Measurements from ENCODE around the gene RPS8. TPM values are rescaled to one million over a fixed set of nuclear protein-coding genes. Genes with fewer than 3 reads are reported as not detected.
"Not testable (repeated sequence)": the region's sequence is repeated elsewhere in the genome, so short reads cannot be mapped to it uniquely, and the experiment has no call there.

The RPS8 gene
- total and polyA plus RNA-seq, 8 donors: 322 to 3,429 (median 2,146) TPM

- Histone ChIP-seq H3K9me3 (no peaks in the 10 kb centered on the region), H3K27me3 (no peaks in the 10 kb centered on the region), H3K36me3 (peaks cover 0 to 6% (median 3%) of the 10 kb centered on the region in 4 donors), H3K4me3 (no peak overlapping the region), H3K27ac (peak overlapping the region in 4 of 5 donors; percentile 93 to 99 (median 98)), H3K4me1 (peaks cover 60 to 88% (median 75%) of the 10 kb centered on the region in 4 donors)
- 76 to 89% (median 85%) methylated on average over 8 of the region's 8 CpGs for WGBS, 5 donors
- TF ChIP-seq POLR2AphosphoS5 (IDR thresholded peaks at IDR 0.05) (no peak), CTCF (IDR thresholded peaks at IDR 0.05) (no peak), EP300 (IDR thresholded peaks at IDR 0.05) (no peak), POLR2A (IDR thresholded peaks at IDR 0.05) (no peak)
- DNase-seq: no peak
- intact Hi-C loops (cut with DNase I; ENCODE audit: low total_unique reads): no loop called here
Observed at GRCh38 chr1:44811234-44811633, 35.9 kb downstream of the RPS8 start.

GRCh38 chr1:44812822-44813543, 37.6 kb downstream of the RPS8 start:
- Histone ChIP-seq H3K27me3 (no peaks in the 10 kb centered on the region), H3K36me3 (no peaks in the 10 kb centered on the region), H3K4me1 (peaks cover 42 to 71% (median 58%) of the 10 kb centered on the region in 4 donors), H3K4me3 (peak overlapping the region; percentile 46 to 60 (median 54)), H3K27ac (peak overlapping the region; percentile 86 to 97 (median 89)), H3K9me3 (no peaks in the 10 kb centered on the region)
- intact Hi-C loops (cut with DNase I; ENCODE audit: low total_unique reads): no loop called here
- TF ChIP-seq CTCF (IDR thresholded peaks at IDR 0.05): no peak
- TF ChIP-seq POLR2A (IDR thresholded peaks at IDR 0.05): no peak
- no peak for TF ChIP-seq EP300 (IDR thresholded peaks at IDR 0.05)
- TF ChIP-seq POLR2AphosphoS5 (IDR thresholded peaks at IDR 0.05): no peak
- WGBS, 5 donors: 19 to 52% (median 40%) methylated on average over 13 to 48 of the region's 48 CpGs
- no peak for DNase-seq

GRCh38 chr1:44815926-44816325, 40.6 kb downstream of the RPS8 start:
- H3K27ac ChIP-seq: not testable (repeated sequence)

GRCh38 chr1:44817307-44817706, 42.0 kb downstream of the RPS8 start:
- Histone ChIP-seq H3K27ac (no peak overlapping the region), H3K27me3 (no peaks in the 10 kb centered on the region), H3K4me3 (no peak overlapping the region), H3K9me3 (no peaks in the 10 kb centered on the region), H3K4me1 (peaks cover 25 to 57% (median 42%) of the 10 kb centered on the region in 4 donors), H3K36me3 (no peaks in the 10 kb centered on the region)
- TF ChIP-seq POLR2A (IDR thresholded peaks at IDR 0.05) (no peak), CTCF (IDR thresholded peaks at IDR 0.05) (no peak), POLR2AphosphoS5 (IDR thresholded peaks at IDR 0.05) (no peak), EP300 (IDR thresholded peaks at IDR 0.05) (no peak)
- no peak for DNase-seq
- intact Hi-C loops (cut with DNase I; ENCODE audit: low total_unique reads): no loop called here
- 73 to 86% (median 77%) methylated on average over 2 of the region's 2 CpGs for WGBS, 5 donors

More at GRCh38 chr1:44815926-44816325, 40.6 kb downstream of the RPS8 start:
- H3K27me3 ChIP-seq; H3K9me3 ChIP-seq; H3K36me3 ChIP-seq; H3K4me3 ChIP-seq; DNase-seq; intact Hi-C loops (cut with DNase I; ENCODE audit: low total_unique reads): not testable (repeated sequence)
- WGBS, 5 donors: 86 to 95% (median 92%) methylated on average over 9 of the region's 9 CpGs
- peaks cover 30 to 66% (median 49%) of the 10 kb centered on the region in 4 donors for H3K4me1 ChIP-seq
